ENCODE measurements around the gene SLC22A23.
A peak's percentile ranks its signal among the peaks of the same experiment; 100 is the strongest.

The SLC22A23 gene

DNA sequence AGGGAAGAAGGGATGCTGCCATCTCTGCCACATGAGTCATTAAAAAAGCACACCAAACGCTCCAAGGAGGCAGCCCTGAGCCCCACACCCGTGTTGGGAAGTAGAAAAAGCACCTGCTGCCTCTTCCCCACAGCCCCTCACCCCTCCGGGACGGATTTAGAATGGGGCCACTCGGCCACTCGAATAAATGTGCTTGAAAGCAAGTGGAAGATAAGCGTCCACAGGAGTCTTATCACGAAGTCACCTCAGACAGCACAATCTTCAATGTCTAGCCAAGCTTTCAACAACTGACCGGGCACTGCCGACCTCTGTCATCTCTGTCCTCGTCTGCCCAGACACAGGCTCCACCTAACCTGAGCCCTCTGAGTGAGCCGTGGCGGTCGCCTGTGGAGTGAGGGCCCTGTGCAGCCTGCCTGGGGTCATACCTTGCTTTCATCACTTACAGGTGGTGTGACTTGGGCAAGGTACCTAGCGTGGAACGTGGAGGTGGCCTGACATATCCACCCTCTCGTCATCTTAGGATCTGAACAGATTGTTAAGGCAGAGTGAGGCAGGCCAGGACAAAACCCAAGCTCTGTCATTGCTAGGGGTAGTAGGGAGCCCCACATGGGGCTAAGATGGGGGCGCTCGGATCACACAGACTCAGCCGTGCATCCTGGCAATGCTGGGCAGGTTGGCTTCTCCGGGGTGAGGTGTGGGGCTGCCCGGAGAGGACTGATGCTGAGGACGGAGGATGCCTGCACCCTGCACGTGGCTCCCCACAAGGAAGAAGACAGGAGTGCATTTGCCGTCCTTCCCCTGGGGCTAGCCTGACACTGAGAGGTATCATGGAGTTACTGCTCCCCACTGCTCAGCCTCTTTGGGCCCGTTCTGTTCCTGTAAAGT, 163.3 kb downstream of the SLC22A23 start:
- H3K9me3 Mint-ChIP-seq: no peaks in the 10 kb centered on the region
- no peak overlapping the region for H3K27ac Mint-ChIP-seq
- peak; percentile 12 for DNase-seq
- H3K27me3 Mint-ChIP-seq: no peaks in the 10 kb centered on the region
- H3K36me3 Mint-ChIP-seq: no peaks in the 10 kb centered on the region
- CTCF ChIA-PET: no interaction called here
- H3K4me1 Mint-ChIP-seq: no peaks in the 10 kb centered on the region
- no peak overlapping the region for H3K4me3 Mint-ChIP-seq

DNA sequence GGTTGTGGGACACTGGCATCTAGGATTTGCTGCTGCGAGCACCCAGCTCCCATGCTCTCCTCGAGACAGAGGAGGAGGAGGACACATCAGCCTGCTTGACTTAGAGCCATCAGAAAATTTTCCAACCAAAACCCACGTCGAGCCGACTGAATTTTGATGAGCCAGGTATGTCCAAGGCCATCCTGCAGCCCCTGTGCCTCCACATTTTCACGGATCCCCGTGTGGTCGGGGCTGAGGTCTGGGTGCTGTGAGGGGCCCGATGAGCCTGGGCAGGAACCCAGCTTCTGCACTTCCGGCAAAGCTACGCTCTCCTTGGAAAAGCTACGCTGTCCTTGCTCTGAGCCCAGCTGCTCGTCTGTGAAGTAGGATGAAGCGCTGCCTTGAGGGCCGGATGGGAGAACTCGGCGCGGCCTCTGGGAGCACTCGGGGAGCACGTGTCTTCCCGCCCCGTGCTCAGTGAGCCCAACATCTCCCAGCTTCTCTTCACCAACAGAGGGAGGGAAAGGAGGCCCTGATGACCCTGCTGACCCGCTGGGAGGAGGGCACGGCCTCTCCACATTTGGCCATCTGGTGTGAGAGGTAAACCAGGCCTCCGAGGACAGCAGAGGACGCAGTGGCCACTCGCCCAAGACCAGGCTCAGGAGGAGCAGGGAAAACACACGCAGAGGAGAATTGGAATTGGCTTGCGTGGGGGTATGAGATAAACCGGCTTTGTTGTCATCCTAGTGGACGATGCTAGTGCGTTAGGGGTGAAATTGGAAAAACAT, 164.2 kb downstream of the SLC22A23 start:
- DNase-seq: no peak
- no peak overlapping the region for H3K27ac Mint-ChIP-seq
- CTCF ChIA-PET: no interaction called here
- H3K9me3 Mint-ChIP-seq: no peaks in the 10 kb centered on the region
- H3K4me3 Mint-ChIP-seq: no peak overlapping the region
- H3K4me1 Mint-ChIP-seq: no peaks in the 10 kb centered on the region
- no peaks in the 10 kb centered on the region for H3K36me3 Mint-ChIP-seq
- no peaks in the 10 kb centered on the region for H3K27me3 Mint-ChIP-seq

- Mint-ChIP-seq H3K9me3 (no peaks in the 10 kb centered on the region), H3K4me1 (no peaks in the 10 kb centered on the region), H3K27me3 (no peaks in the 10 kb centered on the region), H3K4me3 (no peak overlapping the region), H3K36me3 (no peaks in the 10 kb centered on the region), H3K27ac (no peak overlapping the region)
- CTCF ChIA-PET: no interaction called here
- no peak for DNase-seq
Measured at GRCh38 chr6:3291987-3292386, 164.9 kb downstream of the SLC22A23 start.

- peak; percentile 1 for DNase-seq
- H3K9me3 Mint-ChIP-seq: no peaks in the 10 kb centered on the region
- CTCF ChIA-PET: interaction anchor here (0.7 kb wide), 1 partner anchor 15 kb away, joined by 3 read pairs; no protein-coding TSS in a partner anchor
- H3K27me3 Mint-ChIP-seq: no peaks in the 10 kb centered on the region
- H3K36me3 Mint-ChIP-seq: no peaks in the 10 kb centered on the region
- H3K4me1 Mint-ChIP-seq: no peaks in the 10 kb centered on the region
- no peak overlapping the region for H3K4me3 Mint-ChIP-seq
- no peak overlapping the region for H3K27ac Mint-ChIP-seq
Measured at GRCh38 chr6:3291346-3291745, 165.5 kb downstream of the SLC22A23 start.

- no peaks in the 10 kb centered on the region for H3K4me1 Mint-ChIP-seq
- H3K27ac Mint-ChIP-seq: no peak overlapping the region
- no peak for DNase-seq
- no peak overlapping the region for H3K4me3 Mint-ChIP-seq
- CTCF ChIA-PET: interaction anchor here (0.7 kb wide), 1 partner anchor 16 kb away, joined by 3 read pairs; no protein-coding TSS in a partner anchor
- H3K9me3 Mint-ChIP-seq: no peaks in the 10 kb centered on the region
- no peaks in the 10 kb centered on the region for H3K27me3 Mint-ChIP-seq
- H3K36me3 Mint-ChIP-seq: no peaks in the 10 kb centered on the region
Measured at GRCh38 chr6:3290931-3291211, 166.0 kb downstream of the SLC22A23 start.

- H3K9me3 Mint-ChIP-seq: no peaks in the 10 kb centered on the region
- peak; percentile 0 for DNase-seq
- CTCF ChIA-PET: no interaction called here
- no peaks in the 10 kb centered on the region for H3K4me1 Mint-ChIP-seq
- H3K36me3 Mint-ChIP-seq: no peaks in the 10 kb centered on the region
- no peaks in the 10 kb centered on the region for H3K27me3 Mint-ChIP-seq
- no peak overlapping the region for H3K4me3 Mint-ChIP-seq
- no peak overlapping the region for H3K27ac Mint-ChIP-seq
Measured at GRCh38 chr6:3290149-3290930, 166.5 kb downstream of the SLC22A23 start.

DNA sequence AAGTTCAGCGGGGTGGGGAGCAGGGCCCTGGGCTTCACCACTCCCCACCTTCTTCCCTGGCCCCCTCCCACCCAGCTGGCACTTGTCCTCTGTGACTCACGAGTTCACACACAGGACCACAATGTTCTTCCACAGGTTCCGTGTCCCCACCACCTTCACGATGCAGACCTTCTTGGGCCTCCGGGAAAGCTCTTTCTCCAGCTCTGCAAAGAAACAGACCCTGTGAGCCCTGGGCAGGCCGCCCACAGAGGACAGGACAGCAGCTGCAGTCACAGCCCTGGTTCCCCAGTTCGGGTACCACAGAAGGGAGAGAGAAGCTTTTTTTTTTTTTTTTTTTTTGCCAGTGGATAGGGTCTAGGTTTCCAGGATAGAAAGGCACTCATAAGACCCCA, 167.2 kb downstream of the SLC22A23 start:
- Mint-ChIP-seq H3K4me1 (no peaks in the 10 kb centered on the region), H3K9me3 (no peaks in the 10 kb centered on the region), H3K4me3 (no peak overlapping the region), H3K36me3 (no peaks in the 10 kb centered on the region), H3K27me3 (no peaks in the 10 kb centered on the region), H3K27ac (no peak overlapping the region)
- DNase-seq: peak; percentile 13
- CTCF ChIA-PET: interaction anchor here (1.0 kb wide), 1 partner anchor 10 kb away, joined by 3 read pairs; no protein-coding TSS in a partner anchor

GRCh38 chr6:3288711-3289663, 167.9 kb downstream of the SLC22A23 start:
- CTCF ChIA-PET: interaction anchor here (0.9 to 1.0 kb wide), 2 partner anchors 8 to 9 kb away, joined by 3 read pairs; no protein-coding TSS in a partner anchor
- Mint-ChIP-seq H3K9me3 (no peaks in the 10 kb centered on the region), H3K4me3 (no peak overlapping the region), H3K36me3 (no peaks in the 10 kb centered on the region), H3K27ac (no peak overlapping the region), H3K27me3 (no peaks in the 10 kb centered on the region), H3K4me1 (no peaks in the 10 kb centered on the region)
- peak; percentile 14 for DNase-seq

DNA sequence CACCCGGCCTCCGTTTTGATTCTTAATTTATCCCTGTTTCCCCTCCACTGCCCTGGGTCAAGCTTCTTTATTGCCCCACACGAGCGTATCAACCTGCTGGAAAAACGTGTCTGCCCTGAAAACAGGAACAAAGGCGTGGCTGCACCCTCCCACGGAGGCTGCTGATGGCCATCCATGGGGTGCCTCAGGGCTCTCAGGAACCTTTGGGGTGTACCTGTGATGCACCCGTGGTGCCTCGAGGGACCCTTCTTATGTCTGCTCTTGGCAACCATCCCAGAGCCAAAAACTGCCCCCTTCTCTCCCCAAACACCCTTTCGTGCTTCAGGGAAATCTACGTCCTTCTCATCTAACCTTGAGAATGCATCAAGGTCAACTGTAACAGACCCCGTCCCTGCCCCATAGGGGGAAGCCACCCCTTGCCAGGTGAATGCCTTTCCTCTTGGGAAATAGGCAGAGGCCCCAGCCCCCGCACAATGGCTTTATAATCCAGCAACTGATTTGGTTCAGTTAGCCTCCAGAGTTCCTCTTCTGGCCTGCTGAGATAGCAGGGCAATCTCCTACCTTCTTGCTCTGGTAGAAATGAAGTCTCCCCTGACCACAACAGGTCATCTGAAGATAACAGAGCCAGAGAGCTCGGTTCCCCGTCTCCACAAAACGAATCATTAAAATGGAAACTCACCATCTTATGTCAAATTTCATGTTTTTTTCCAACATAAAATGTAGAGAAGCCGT, 168.7 kb downstream of the SLC22A23 start:
- no peak overlapping the region for H3K27ac Mint-ChIP-seq
- H3K9me3 Mint-ChIP-seq: no peaks in the 10 kb centered on the region
- CTCF ChIA-PET: interaction anchor here (0.9 to 1.3 kb wide), 2 partner anchors 9 to 444 kb away, joined by 3 read pairs; no protein-coding TSS in a partner anchor
- no peaks in the 10 kb centered on the region for H3K36me3 Mint-ChIP-seq
- no peak for DNase-seq
- no peaks in the 10 kb centered on the region for H3K27me3 Mint-ChIP-seq
- H3K4me1 Mint-ChIP-seq: no peaks in the 10 kb centered on the region
- no peak overlapping the region for H3K4me3 Mint-ChIP-seq

GRCh38 chr6:3287308-3287707, 169.5 kb downstream of the SLC22A23 start:
- no peak overlapping the region for H3K4me3 Mint-ChIP-seq
- no peaks in the 10 kb centered on the region for H3K4me1 Mint-ChIP-seq
- no peak for DNase-seq
- H3K27me3 Mint-ChIP-seq: no peaks in the 10 kb centered on the region
- H3K36me3 Mint-ChIP-seq: no peaks in the 10 kb centered on the region
- no peak overlapping the region for H3K27ac Mint-ChIP-seq
- CTCF ChIA-PET: interaction anchor here (1.3 kb wide), 1 partner anchor 445 kb away, joined by 3 read pairs; no protein-coding TSS in a partner anchor
- no peaks in the 10 kb centered on the region for H3K9me3 Mint-ChIP-seq

DNA sequence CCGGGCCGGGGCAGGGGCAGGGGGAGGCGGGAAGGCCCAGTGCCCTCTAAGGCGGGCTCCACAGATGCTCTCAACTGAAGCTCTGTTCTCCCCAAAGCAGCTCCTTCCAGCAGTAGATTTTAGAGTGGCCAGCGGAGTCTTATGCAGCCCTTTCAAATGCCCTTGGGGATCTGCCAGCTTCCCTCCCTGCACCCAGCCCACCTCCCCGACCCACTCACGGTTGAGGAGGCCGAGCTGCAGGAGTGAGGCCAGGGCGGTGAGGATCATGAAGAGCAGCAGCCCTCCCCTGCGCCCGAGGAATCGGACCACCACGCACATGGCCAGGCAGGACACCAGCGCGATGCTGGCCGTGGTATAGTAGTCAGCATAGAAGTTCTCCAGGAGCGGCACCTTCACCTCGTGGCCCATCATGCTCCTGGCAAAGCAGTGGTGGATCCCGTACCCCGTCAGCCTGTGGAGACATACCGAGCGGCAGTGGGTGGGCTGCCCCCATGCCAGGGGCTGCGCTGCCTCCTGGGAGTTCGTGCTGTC, 170.1 kb downstream of the SLC22A23 start:
- H3K9me3 Mint-ChIP-seq: no peaks in the 10 kb centered on the region
- H3K27ac Mint-ChIP-seq: no peak overlapping the region
- H3K4me3 Mint-ChIP-seq: no peak overlapping the region
- H3K27me3 Mint-ChIP-seq: no peaks in the 10 kb centered on the region
- DNase-seq: no peak
- H3K4me1 Mint-ChIP-seq: no peaks in the 10 kb centered on the region
- CTCF ChIA-PET: interaction anchor here (1.4 to 1.7 kb wide), 2 partner anchors 445 to 446 kb away, joined by 3 to 5 read pairs; no protein-coding TSS in a partner anchor
- H3K36me3 Mint-ChIP-seq: no peaks in the 10 kb centered on the region

- no peaks in the 10 kb centered on the region for H3K36me3 Mint-ChIP-seq
Measured at GRCh38 chr6:3285732-3286131, 171.1 kb downstream of the SLC22A23 start.

More at GRCh38 chr6:3285732-3286131, 171.1 kb downstream of the SLC22A23 start:
- no peaks in the 10 kb centered on the region for H3K9me3 Mint-ChIP-seq
- CTCF ChIA-PET: interaction anchor here (1.4 to 1.7 kb wide), 2 partner anchors 446 to 447 kb away, joined by 3 to 5 read pairs; no protein-coding TSS in a partner anchor
- H3K4me1 Mint-ChIP-seq: no peaks in the 10 kb centered on the region
- no peak for DNase-seq
- H3K4me3 Mint-ChIP-seq: no peak overlapping the region
- no peaks in the 10 kb centered on the region for H3K27me3 Mint-ChIP-seq
- no peak overlapping the region for H3K27ac Mint-ChIP-seq
